Astrocyte (in vitro differentiated cells and primary cell): ENCODE measurements around the gene PLD5. TPM values are rescaled to one million over a fixed set of nuclear protein-coding genes. Genes with fewer than 3 reads are reported as not detected.

Experiments used
- DNase-seq: peaks from one replicate; pipeline ENCODE4 v3.0.0-alpha.2; 2010; ENCODE audit warnings: low read depth
- FAIRE-seq: peaks from 2 replicates; lab custom pipeline; 2011; peaks lifted over from hg19 to GRCh38; lab: Jason Lieb, UNC
- H2AFZ ChIP-seq: 2 replicates; pipeline ENCODE4 v1.6.0; 2012; ENCODE audit warnings: low read depth, low read length, inconsistent platforms
- H3K27ac ChIP-seq: 2 replicates; pipeline ENCODE4 v1.5.1; 2011; ENCODE audit warnings: low read depth, low read length, inconsistent platforms
- H3K27me3 ChIP-seq: 2 replicates; pipeline ENCODE4 v1.6.0; 2011; ENCODE audit warnings: low read length, inconsistent platforms; ENCODE audit not compliant: insufficient read depth
- H3K36me3 ChIP-seq: 2 replicates; pipeline ENCODE4 v1.5.1; 2011; ENCODE audit warnings: low read length, inconsistent platforms; ENCODE audit not compliant: insufficient read depth
- H3K4me1 ChIP-seq: 2 replicates; pipeline ENCODE4 v1.5.1; 2011; ENCODE audit warnings: low read length, inconsistent platforms; ENCODE audit not compliant: insufficient read depth
- H3K4me2 ChIP-seq: 2 replicates; pipeline ENCODE4 v1.6.0; 2012; ENCODE audit warnings: low read length, inconsistent platforms
- H3K4me3 ChIP-seq: 2 replicates; pipeline ENCODE4 v1.5.1; 2011; ENCODE audit warnings: low read depth, mild to moderate bottlenecking, low read length, inconsistent platforms; ENCODE audit not compliant: insufficient read depth
- H3K79me2 ChIP-seq: 2 replicates; pipeline ENCODE4 v1.6.0; 2012; ENCODE audit warnings: mild to moderate bottlenecking, low read length, inconsistent platforms; ENCODE audit not compliant: insufficient read depth
- H3K9ac ChIP-seq: 2 replicates; pipeline ENCODE4 v1.6.0; 2012; ENCODE audit warnings: mild to moderate bottlenecking, low read length, inconsistent platforms
- H3K9me3 ChIP-seq: 2 replicates; pipeline ENCODE4 v1.5.1; 2012; ENCODE audit warnings: low read depth, mild to moderate bottlenecking, low read length, inconsistent platforms; ENCODE audit not compliant: insufficient read depth
- H4K20me1 ChIP-seq: 2 replicates; pipeline ENCODE4 v1.6.0; 2012; ENCODE audit warnings: low read length, inconsistent platforms; ENCODE audit not compliant: insufficient read depth
- H3K27ac Mint-ChIP-seq: one replicate; pipeline ENCODE4 v1.8.0; 2021; ENCODE audit warnings: mild to moderate bottlenecking, mixed read lengths; ENCODE audit not compliant: unreplicated experiment
- H3K27me3 Mint-ChIP-seq: one replicate; pipeline ENCODE4 v1.8.0; 2021; ENCODE audit warnings: low read depth, mixed read lengths; ENCODE audit not compliant: unreplicated experiment
- H3K36me3 Mint-ChIP-seq: one replicate; pipeline ENCODE4 v1.8.0; 2021; ENCODE audit warnings: low read depth, mixed read lengths; ENCODE audit not compliant: unreplicated experiment
- H3K4me1 Mint-ChIP-seq: one replicate; pipeline ENCODE4 v1.8.0; 2021; ENCODE audit warnings: low read depth, mixed read lengths; ENCODE audit not compliant: unreplicated experiment
- H3K4me3 Mint-ChIP-seq: one replicate; pipeline ENCODE4 v1.8.0; 2021; ENCODE audit warnings: mild to moderate bottlenecking, moderate library complexity, mixed read lengths; ENCODE audit not compliant: unreplicated experiment
- H3K9me3 Mint-ChIP-seq: one replicate; pipeline ENCODE4 v1.8.0; 2021; ENCODE audit warnings: mild to moderate bottlenecking, mixed read lengths; ENCODE audit not compliant: unreplicated experiment
- CTCF ChIP-seq: IDR thresholded peaks from 2 replicates; pipeline ENCODE4 v1.5.1; 2011; ENCODE audit warnings: low read depth, mild to moderate bottlenecking, inconsistent platforms, low read length, moderate library complexity; ENCODE audit not compliant: insufficient read depth
- EZH2 ChIP-seq: IDR thresholded peaks from 2 replicates; pipeline ENCODE4 v1.6.1; 2012; ENCODE audit warnings: mild to moderate bottlenecking, low read length, inconsistent platforms; ENCODE audit not compliant: insufficient read depth
- total RNA-seq: library from RNA; stranded (reverse); gene quantifications from 2 replicates; pipeline ENCODE4 v1.2.1, GENCODE V29; 2021

PLD5 gene
- total RNA-seq, 1 donor from 2014 or later = 4.9 TPM

GRCh38 chr1:242544071-242544470 is 19.6 kb upstream of the PLD5 start:
- no peak for FAIRE-seq

GRCh38 chr1:242542271-242542670 is 17.8 kb upstream of the PLD5 start:
- no peaks in the 10 kb centered on the region for H3K36me3 Mint-ChIP-seq
- H3K27ac Mint-ChIP-seq = no peak overlapping the region
- Histone ChIP-seq H3K4me1 (no peaks in the 10 kb centered on the region), H3K79me2 (no peaks in the 10 kb centered on the region), H3K27me3 (no peaks in the 10 kb centered on the region), H3K9ac (no peak overlapping the region), H4K20me1 (no peaks in the 10 kb centered on the region), H2AFZ (no peak overlapping the region), H3K4me3 (no peak overlapping the region), H3K36me3 (no peaks in the 10 kb centered on the region), H3K4me2 (no peak overlapping the region), H3K27ac (no peak overlapping the region), H3K9me3 (no peaks in the 10 kb centered on the region)
- no peaks in the 10 kb centered on the region for H3K4me1 Mint-ChIP-seq
- DNase-seq = no peak
- TF ChIP-seq CTCF = no peak
- TF ChIP-seq EZH2 = no peak
- H3K9me3 Mint-ChIP-seq = peaks cover 4% of the 10 kb centered on the region
- no peak overlapping the region for H3K4me3 Mint-ChIP-seq
- peaks cover 11% of the 10 kb centered on the region for H3K27me3 Mint-ChIP-seq
- FAIRE-seq = no peak

More at GRCh38 chr1:242544071-242544470, 19.6 kb upstream of the PLD5 start:
- H3K36me3 ChIP-seq = no peaks in the 10 kb centered on the region
- Mint-ChIP-seq H3K4me3 (no peak overlapping the region), H3K27ac (no peak overlapping the region), H3K27me3 (peaks cover 3% of the 10 kb centered on the region), H3K4me1 (no peaks in the 10 kb centered on the region), H3K36me3 (no peaks in the 10 kb centered on the region), H3K9me3 (peaks cover under 1% of the 10 kb centered on the region)
- no peak overlapping the region for H3K9ac ChIP-seq
- no peak overlapping the region for H3K27ac ChIP-seq
- no peak for DNase-seq
- H3K79me2 ChIP-seq = no peaks in the 10 kb centered on the region
- H4K20me1 ChIP-seq = no peaks in the 10 kb centered on the region
- TF ChIP-seq EZH2 = no peak
- TF ChIP-seq CTCF = no peak
- no peaks in the 10 kb centered on the region for H3K27me3 ChIP-seq
- H3K4me1 ChIP-seq = no peaks in the 10 kb centered on the region
- H3K4me3 ChIP-seq = no peak overlapping the region
- H3K4me2 ChIP-seq = no peak overlapping the region
- H2AFZ ChIP-seq = no peak overlapping the region
- H3K9me3 ChIP-seq = no peaks in the 10 kb centered on the region

GRCh38 chr1:242535986-242536385 is 11.5 kb upstream of the PLD5 start:
- Mint-ChIP-seq H3K27ac (no peak overlapping the region), H3K9me3 (peaks cover 6% of the 10 kb centered on the region), H3K4me1 (peaks cover 7% of the 10 kb centered on the region), H3K4me3 (no peak overlapping the region), H3K36me3 (no peaks in the 10 kb centered on the region), H3K27me3 (peaks cover 15% of the 10 kb centered on the region)
- FAIRE-seq (no peak), DNase-seq (no peak)
- H3K9ac ChIP-seq = no peak overlapping the region
- no peaks in the 10 kb centered on the region for H3K36me3 ChIP-seq
- H3K4me2 ChIP-seq = no peak overlapping the region
- H2AFZ ChIP-seq = no peak overlapping the region
- H3K27me3 ChIP-seq = no peaks in the 10 kb centered on the region
- H4K20me1 ChIP-seq = no peaks in the 10 kb centered on the region
- H3K4me1 ChIP-seq = no peaks in the 10 kb centered on the region
- H3K9me3 ChIP-seq = no peaks in the 10 kb centered on the region
- H3K4me3 ChIP-seq = no peak overlapping the region
- no peak overlapping the region for H3K27ac ChIP-seq
- TF ChIP-seq EZH2 = no peak
- no peak for TF ChIP-seq CTCF
- no peaks in the 10 kb centered on the region for H3K79me2 ChIP-seq
